ENCODE measurements around the gene MAD2L1BP.

MAD2L1BP gene

GRCh38 chr6:43676962-43677606 lies 41.4 kb downstream of the MAD2L1BP start:
- no peak overlapping the region for H3K4me3 ChIP-seq (ENCODE audit: low read length)
- no peak for DNase-seq (ENCODE audit: low read depth, low spot score)

- no peak overlapping the region for H3K4me3 ChIP-seq (ENCODE audit: low read length)
- DNase-seq (ENCODE audit: low read depth, low spot score) = no peak
Observed at GRCh38 chr6:43677759-43678158, 42.1 kb downstream of the MAD2L1BP start.

GRCh38 chr6:43678341-43678740 lies 42.7 kb downstream of the MAD2L1BP start:
- no peak for DNase-seq (ENCODE audit: low read depth, low spot score)
- no peak overlapping the region for H3K4me3 ChIP-seq (ENCODE audit: low read length)

- DNase-seq (ENCODE audit: low read depth, low spot score) = no peak
- H3K4me3 ChIP-seq (ENCODE audit: low read length) = no peak overlapping the region
Observed at GRCh38 chr6:43679057-43679456, 43.4 kb downstream of the MAD2L1BP start.

GRCh38 chr6:43680308-43681200 lies 44.9 kb downstream of the MAD2L1BP start:
- DNase-seq (ENCODE audit: low read depth, low spot score) = no peak
- H3K4me3 ChIP-seq (ENCODE audit: low read length) = no peak overlapping the region

GRCh38 chr6:43681303-43681702 lies 45.7 kb downstream of the MAD2L1BP start:
- H3K4me3 ChIP-seq (ENCODE audit: low read length) = no peak overlapping the region

GRCh38 chr6:43682724-43683429 lies 47.2 kb downstream of the MAD2L1BP start:
- H3K4me3 ChIP-seq (ENCODE audit: low read length) = no peak overlapping the region
- no peak for DNase-seq (ENCODE audit: low read depth, low spot score)

More at GRCh38 chr6:43681303-43681702, 45.7 kb downstream of the MAD2L1BP start:
- no peak for DNase-seq (ENCODE audit: low read depth, low spot score)

- H3K4me3 ChIP-seq (ENCODE audit: low read length) = no peak overlapping the region
- DNase-seq (ENCODE audit: low read depth, low spot score) = no peak
Observed at GRCh38 chr6:43683708-43684455, 48.2 kb downstream of the MAD2L1BP start.

- no peak for DNase-seq (ENCODE audit: low read depth, low spot score)
- H3K4me3 ChIP-seq (ENCODE audit: low read length) = peak overlapping the region; percentile 97
Observed at GRCh38 chr6:43687079-43687436, 51.4 kb downstream of the MAD2L1BP start.

- H3K4me3 ChIP-seq (ENCODE audit: low read length) = peak within 1 kb of the TSS; percentile 97
- peak; percentile 49 for DNase-seq (ENCODE audit: low read depth, low spot score)
Observed at GRCh38 chr6:43687437-43688347, 52.1 kb downstream of the MAD2L1BP start, which contains the start of gene MRPS18A. TSS of gene MRPS18A (minus strand) at chr6:43687791. CDS start at chr6:43687779, 12 bp downstream.

- no peak for DNase-seq (ENCODE audit: low read depth, low spot score)
- no peak overlapping the region for H3K4me3 ChIP-seq (ENCODE audit: low read length)
Observed at GRCh38 chr6:43689421-43689820, 53.8 kb downstream of the MAD2L1BP start.
